Pericardium fibroblast (primary cell): ENCODE results near the gene DRD3. TPM values are rescaled to one million over a fixed set of nuclear protein-coding genes. Genes with fewer than 3 reads are reported as not detected.

ENCODE experiments used
- total RNA-seq: library from RNA; depleted of rRNA; stranded (reverse); fragments of >200 nt; gene quantifications from 2 replicates; pipeline ENCODE4 v1.2.3, GENCODE V29; 2015

Gene DRD3
- total RNA-seq: not detected in 2 replicates

GRCh38 chr3:114178770-114179368 is at the start of gene DRD3:
TSS of gene DRD3 (minus strand) at chr3:114179052. CDS start at chr3:114171992, 7,060 bp downstream.

Other genes with a start within 250 kb of the DRD3 start
- gene ZDHHC23, start 231.0 kb downstream of the DRD3 start, total RNA-seq: 0.82 TPM in 1 of 2 replicates, not detected in the other
- 0.35 and 0.85 TPM in 2 replicates for gene CCDC191, start 122.5 kb downstream of the DRD3 start, total RNA-seq
- gene QTRT2, start 122.3 kb downstream of the DRD3 start, total RNA-seq: 6.9 and 10.3 TPM in 2 replicates
- gene ZNF80, start 58.5 kb upstream of the DRD3 start, total RNA-seq: not detected in 2 replicates
- gene TIGIT, start 115.0 kb upstream of the DRD3 start, total RNA-seq: not detected in 2 replicates